DOHH2 (cell line): ENCODE measurements around the gene HSDL1.

Source experiments
- H3F3A ChIP-seq: fragments of 200-600 bp; sonication (generic), shearing (Covaris generic); 2 replicates; pipeline ENCODE4 v1.6.0; 2016; ENCODE audit warnings: antibody characterized with exemption, mild to moderate bottlenecking; ENCODE audit not compliant: control insufficient read depth, insufficient read depth
- H3K27ac ChIP-seq: fragments of 200-600 bp; sonication (generic); 2 replicates; pipeline ENCODE4 v1.5.1; 2014; ENCODE audit warnings: low read depth, mild to moderate bottlenecking, low read length, moderate library complexity
- H3K27me3 ChIP-seq: fragments of 200-600 bp; sonication (generic); 2 replicates; pipeline ENCODE4 v1.6.1; 2014; ENCODE audit warnings: mild to moderate bottlenecking, low read length, mixed read lengths; ENCODE audit not compliant: control insufficient read depth
- H3K36me3 ChIP-seq: fragments of 200-600 bp; sonication (generic); 2 replicates; pipeline ENCODE4 v1.6.1; 2014; ENCODE audit warnings: mild to moderate bottlenecking, low read length, moderate library complexity, mixed read lengths; ENCODE audit not compliant: control insufficient read depth
- H3K4me1 ChIP-seq: fragments of 200-600 bp; sonication (generic); 2 replicates; pipeline ENCODE4 v1.6.1; 2014; ENCODE audit warnings: mild to moderate bottlenecking, low read length, mixed read lengths; ENCODE audit not compliant: control insufficient read depth
- H3K4me2 ChIP-seq: fragments of 200-600 bp; sonication (generic); 2 replicates; pipeline ENCODE4 v1.6.0; 2014; ENCODE audit warnings: mild to moderate bottlenecking, low read length, moderate library complexity
- H3K4me3 ChIP-seq: fragments of 200-600 bp; sonication (generic); 2 replicates; pipeline ENCODE4 v1.5.1; 2014; ENCODE audit warnings: mild to moderate bottlenecking, low read length, mixed read lengths
- H3K79me2 ChIP-seq: fragments of 200-600 bp; sonication (generic); 2 replicates; pipeline ENCODE4 v1.6.1; 2014; ENCODE audit warnings: mild to moderate bottlenecking, low read length, mixed read lengths; ENCODE audit not compliant: control insufficient read depth
- H3K9me2 ChIP-seq: fragments of 200-600 bp; sonication (generic); replicated peaks from 2 replicates; pipeline ENCODE4 v1.6.1; 2014; ENCODE audit warnings: mild to moderate bottlenecking, low read length, mixed read lengths; ENCODE audit not compliant: control insufficient read depth
- H3K9me3 ChIP-seq: fragments of 200-600 bp; sonication (generic); 2 replicates; pipeline ENCODE4 v1.6.1; 2014; ENCODE audit warnings: antibody characterized with exemption, low read length, mixed read lengths; ENCODE audit not compliant: control insufficient read depth, insufficient read depth
- H4K20me1 ChIP-seq: fragments of 200-600 bp; sonication (generic); 2 replicates; pipeline ENCODE4 v1.6.0; 2014; ENCODE audit warnings: low read depth, mild to moderate bottlenecking, antibody characterized with exemption, low read length, moderate library complexity; ENCODE audit not compliant: control insufficient read depth, insufficient read depth
- CTCF ChIP-seq: fragments of 200-600 bp; sonication (generic); IDR thresholded peaks from one replicate; pipeline ENCODE4 v1.5.1; 2014; ENCODE audit warnings: antibody characterized with exemption, mild to moderate bottlenecking, low read depth, low read length; ENCODE audit not compliant: poor library complexity, severe bottlenecking
- EZH2phosphoT487 ChIP-seq: fragments of 200-600 bp; sonication (generic); IDR thresholded peaks from 2 replicates; pipeline ENCODE4 v1.6.1; 2017; ENCODE audit warnings: borderline replicate concordance, mild to moderate bottlenecking, antibody characterized with exemption, low read length, moderate library complexity, mixed read lengths

HSDL1 gene

DNA sequence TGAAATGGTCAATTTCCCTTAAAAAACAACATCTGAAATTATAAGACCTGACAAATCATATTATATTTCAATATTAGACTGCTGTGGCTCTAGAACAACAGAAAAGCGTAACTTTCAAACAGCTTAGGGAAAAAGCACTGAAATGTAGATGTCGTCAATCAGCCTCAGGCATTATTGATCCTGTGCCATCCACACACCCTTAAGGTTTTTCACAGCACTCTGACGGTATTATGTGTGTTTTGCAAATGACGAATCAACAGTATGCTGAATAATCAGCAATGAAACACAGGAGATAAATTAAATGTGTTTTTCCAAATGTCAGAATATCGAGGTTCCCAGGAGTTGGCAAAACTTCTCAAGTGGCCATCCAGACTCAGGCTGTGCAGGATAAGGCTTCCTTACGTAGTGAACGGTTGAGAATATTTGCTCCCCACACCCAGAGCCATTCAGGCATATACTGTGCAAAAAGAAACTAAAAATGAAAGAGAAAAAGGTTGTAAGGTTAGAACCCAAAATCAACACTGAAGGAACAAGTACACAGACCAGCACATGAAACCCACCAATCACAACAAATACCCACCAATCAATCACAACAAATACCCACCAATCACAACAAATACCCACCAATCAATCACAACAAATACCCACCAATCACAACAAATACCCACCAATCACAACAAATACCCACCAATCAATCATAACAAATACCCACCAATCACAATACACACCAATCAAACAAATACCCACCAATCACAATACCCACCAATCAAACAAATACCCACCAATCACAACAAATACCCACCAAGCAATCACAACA is 20.5 kb downstream of the HSDL1 start:
- H3K36me3 ChIP-seq, result peaks cover 8% of the 10 kb centered on the region
- H3F3A ChIP-seq, result peaks cover 3% of the 10 kb centered on the region; the same call in 1 of the 2 replicates
- no peaks in the 10 kb centered on the region for H3K4me1 ChIP-seq
- H3K9me3 ChIP-seq, result no peaks in the 10 kb centered on the region
- H3K4me2 ChIP-seq, result no peak overlapping the region
- no peaks in the 10 kb centered on the region for H3K9me2 ChIP-seq
- no peak overlapping the region for H3K27ac ChIP-seq
- H3K79me2 ChIP-seq, result no peaks in the 10 kb centered on the region
- TF ChIP-seq CTCF (no peak), EZH2phosphoT487 (no peak)
- no peaks in the 10 kb centered on the region for H4K20me1 ChIP-seq
- H3K27me3 ChIP-seq, result no peaks in the 10 kb centered on the region
- no peak overlapping the region for H3K4me3 ChIP-seq

- Histone ChIP-seq H3K27me3 (no peaks in the 10 kb centered on the region), H3K4me1 (peaks cover 4% of the 10 kb centered on the region), H3K27ac (no peak overlapping the region), H3K4me2 (no peak overlapping the region), H3K4me3 (no peak overlapping the region), H3K79me2 (peaks cover 15% of the 10 kb centered on the region), H3F3A (peaks cover 2% of the 10 kb centered on the region; the same call in 1 of the 2 replicates), H3K9me3 (no peaks in the 10 kb centered on the region), H3K9me2 (no peaks in the 10 kb centered on the region), H3K36me3 (peaks cover 14% of the 10 kb centered on the region), H4K20me1 (no peaks in the 10 kb centered on the region)
- TF ChIP-seq EZH2phosphoT487, result no peak
- TF ChIP-seq CTCF, result no peak
These were observed 24.0 kb downstream of the HSDL1 start for GRCh38 chr16:84121007-84121406.

DNA sequence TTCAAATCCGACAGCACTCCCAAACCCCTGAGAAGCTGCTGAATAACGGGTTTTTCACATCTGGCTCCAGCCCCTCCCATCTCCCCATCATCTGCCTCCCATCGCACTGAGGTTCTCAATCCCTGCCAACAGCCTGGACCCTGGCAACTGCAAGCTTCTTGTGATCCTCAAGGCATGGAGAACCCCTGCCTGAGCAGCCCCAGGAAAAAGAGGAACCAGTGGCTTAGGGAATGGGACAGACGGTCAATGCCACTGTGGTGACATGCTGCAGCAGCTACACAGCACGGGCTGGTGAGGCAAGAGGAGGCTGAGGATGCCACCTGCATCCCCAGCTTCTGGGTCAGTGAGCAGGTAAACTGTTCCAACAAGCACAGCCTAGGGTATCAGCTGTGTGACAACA is 25.0 kb downstream of the HSDL1 start:
- H3K27me3 ChIP-seq, result no peaks in the 10 kb centered on the region
- no peaks in the 10 kb centered on the region for H3K9me2 ChIP-seq
- no peak overlapping the region for H3K4me3 ChIP-seq
- H3K27ac ChIP-seq, result no peak overlapping the region
- no peak overlapping the region for H3K4me2 ChIP-seq
- peaks cover 6% of the 10 kb centered on the region; the same call in 1 of the 2 replicates for H4K20me1 ChIP-seq
- peaks cover 11% of the 10 kb centered on the region for H3K4me1 ChIP-seq
- H3K9me3 ChIP-seq, result no peaks in the 10 kb centered on the region
- H3F3A ChIP-seq, result peaks cover 3% of the 10 kb centered on the region; the same call in 1 of the 2 replicates
- TF ChIP-seq EZH2phosphoT487 (no peak), CTCF (no peak)
- H3K36me3 ChIP-seq, result peaks cover 19% of the 10 kb centered on the region
- H3K79me2 ChIP-seq, result peaks cover 25% of the 10 kb centered on the region
